ENCODE measurements around the gene CMTM3. TPM values are rescaled to one million over a fixed set of nuclear protein-coding genes. Genes with fewer than 3 reads are reported as not detected.

CMTM3 gene
- total and polyA plus RNA-seq, 9 of the 15 experiments (the other 6 are each of a cell fraction or from before 2014, with no cell fraction given) = 4.6 to 33.4 (median 17.5) TPM

DNA sequence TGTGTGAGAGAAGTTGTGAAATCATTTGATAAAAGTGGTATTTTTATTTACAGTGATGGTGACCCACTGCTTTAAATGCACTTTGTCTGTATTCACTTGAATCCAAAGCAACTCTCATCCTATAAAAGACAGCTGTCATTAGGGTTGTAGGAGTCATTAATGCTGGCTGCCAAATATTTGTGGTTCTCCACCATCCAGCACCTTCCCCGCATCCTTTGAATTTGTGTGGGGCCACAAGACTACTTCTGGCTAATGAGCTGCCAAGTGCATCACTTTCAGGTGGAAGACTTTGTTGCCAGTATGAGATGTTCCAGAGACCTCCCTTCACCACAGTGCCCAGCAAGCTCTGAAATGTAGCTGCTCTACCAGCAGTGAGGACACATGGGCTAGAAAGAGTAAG, 43.4 kb downstream of the CMTM3 start:
- Histone ChIP-seq H3K4me3 (no peak overlapping the region), H3K79me2 (ENCODE audit: control insufficient read depth, insufficient read depth, low read length) (peaks cover 6% of the 10 kb centered on the region; the same call in 1 of the 3 replicates), H3K9me3 (replicated peaks; ENCODE audit: control insufficient read depth, insufficient read depth, low read depth, low read length) (no peaks in the 10 kb centered on the region), H3K36me3 (ENCODE audit: control insufficient read depth, insufficient read depth, low read length) (no peaks in the 10 kb centered on the region), H3K9ac (ENCODE audit: insufficient read depth in 1 of 2, low read depth in 2 of 2, low read length in 2 of 2) (no peak overlapping the region), H3K27ac (ENCODE audit: extremely low read depth, low read depth, low read length) (no peak overlapping the region), H3K27me3 (ENCODE audit: control insufficient read depth in 2 of 2, insufficient read depth in 2 of 2, low read length in 2 of 2) (no peaks in the 10 kb centered on the region), H3K4me1 (replicated peaks in 1 of 2; ENCODE audit: control insufficient read depth in 2 of 2, insufficient read depth in 2 of 2, low read length in 2 of 2) (peaks cover 0 to 7% of the 10 kb centered on the region in 2 experiments; a peak in 3 of 5 replicates), H4K20me1 (replicated peaks; ENCODE audit: control insufficient read depth, insufficient read depth, low read length) (peaks cover 3% of the 10 kb centered on the region; the same call in 1 of the 2 replicates), H3K4me2 (ENCODE audit: insufficient read depth, low read length) (no peak overlapping the region), H3K9me1 (ENCODE audit: control insufficient read depth, insufficient read depth, low read length) (no peaks in the 10 kb centered on the region), H2AFZ (ENCODE audit: low read depth, low read length) (no peak overlapping the region)
- in situ Hi-C loops (cut with MboI) = no loop called here
- ChIA-PET POLR2A (interaction anchor here (0.7 to 1.4 kb wide), 3 partner anchors 28 to 31 kb away, joined by 3 to 4 read pairs (median 3); no protein-coding TSS in a partner anchor), CTCF (ENCODE audit: low intra/inter-chr PET ratio) (no interaction called here)
- TF ChIP-seq, protein P1, sequence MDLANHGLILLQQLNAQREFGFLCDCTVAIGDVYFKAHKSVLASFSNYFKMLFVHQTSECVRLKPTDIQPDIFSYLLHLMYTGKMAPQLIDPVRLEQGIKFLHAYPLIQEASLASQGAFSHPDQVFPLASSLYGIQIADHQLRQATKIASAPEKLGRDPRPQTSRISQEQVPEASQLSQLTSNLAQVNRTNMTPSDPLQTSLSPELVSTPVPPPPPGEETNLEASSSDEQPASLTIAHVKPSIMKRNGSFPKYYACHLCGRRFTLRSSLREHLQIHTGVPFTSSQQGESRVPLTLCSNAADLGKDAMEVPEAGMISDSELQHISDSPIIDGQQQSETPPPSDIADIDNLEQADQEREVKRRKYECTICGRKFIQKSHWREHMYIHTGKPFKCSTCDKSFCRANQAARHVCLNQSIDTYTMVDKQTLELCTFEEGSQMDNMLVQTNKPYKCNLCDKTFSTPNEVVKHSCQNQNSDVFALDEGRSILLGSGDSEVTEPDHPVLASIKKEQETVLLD (IDR thresholded peaks at IDR 0.05) = no peak
- no peak for TF ChIP-seq PTBP1 (IDR thresholded peaks at IDR 0.05; ENCODE audit: low read depth, low read length)
- ATAC-seq (no peak), FAIRE-seq (no peak), DNase-seq (ENCODE audit: extremely low read depth in 1 of 4, low spot score in 3 of 4) (no peak)
- no TSS peak for BruUV-seq (replicated peaks)
- intact Hi-C loops (cut with micrococcal nuclease) = no loop called here
- 93% methylated on average over 1 of the region's 1 CpG for WGBS (ENCODE audit: insufficient coverage, low coverage, missing lambda C conversion rate)

DNA sequence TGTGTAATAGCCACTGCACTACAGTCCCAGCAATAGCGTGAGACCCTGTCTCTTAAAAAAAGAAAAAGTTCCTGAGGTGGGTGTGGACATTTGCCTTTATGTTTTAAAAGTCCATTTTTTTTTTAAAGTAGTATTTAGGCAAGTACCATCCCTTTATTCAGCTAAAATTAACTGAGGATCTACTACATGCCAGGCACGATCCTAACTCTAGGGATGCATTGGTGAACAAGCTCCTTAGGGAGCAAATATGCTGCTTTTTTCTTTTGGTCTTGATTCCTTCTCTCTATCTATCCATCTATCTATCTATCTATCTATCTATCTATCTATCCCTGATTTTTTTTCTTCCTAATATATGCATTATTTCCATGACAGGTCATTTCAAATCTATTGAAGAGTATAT, 44.7 kb downstream of the CMTM3 start:
- Histone ChIP-seq H3K9me1 (ENCODE audit: control insufficient read depth, insufficient read depth, low read length) (no peaks in the 10 kb centered on the region), H3K27ac (ENCODE audit: extremely low read depth, low read depth, low read length) (no peak overlapping the region), H3K4me1 (replicated peaks in 1 of 2; ENCODE audit: control insufficient read depth in 2 of 2, insufficient read depth in 2 of 2, low read length in 2 of 2) (peaks cover 0 to 7% of the 10 kb centered on the region in 2 experiments; a peak in 3 of 5 replicates), H3K4me3 (no peak overlapping the region), H3K36me3 (ENCODE audit: control insufficient read depth, insufficient read depth, low read length) (no peaks in the 10 kb centered on the region), H3K27me3 (ENCODE audit: control insufficient read depth in 2 of 2, insufficient read depth in 2 of 2, low read length in 2 of 2) (no peaks in the 10 kb centered on the region), H3K9me3 (replicated peaks; ENCODE audit: control insufficient read depth, insufficient read depth, low read depth, low read length) (no peaks in the 10 kb centered on the region), H3K9ac (ENCODE audit: insufficient read depth in 1 of 2, low read depth in 2 of 2, low read length in 2 of 2) (no peak overlapping the region), H4K20me1 (replicated peaks; ENCODE audit: control insufficient read depth, insufficient read depth, low read length) (peaks cover 3% of the 10 kb centered on the region; the same call in 1 of the 2 replicates), H3K4me2 (ENCODE audit: insufficient read depth, low read length) (no peak overlapping the region), H3K79me2 (ENCODE audit: control insufficient read depth, insufficient read depth, low read length) (peaks cover 6% of the 10 kb centered on the region; the same call in 1 of the 3 replicates), H2AFZ (ENCODE audit: low read depth, low read length) (no peak overlapping the region)
- intact Hi-C loops (cut with micrococcal nuclease) = no loop called here
- CTCF ChIA-PET (ENCODE audit: low intra/inter-chr PET ratio) = interaction anchor here (0.7 kb wide), 1 partner anchor 329 kb away, joined by 3 read pairs; no protein-coding TSS in a partner anchor
- ATAC-seq (no peak), DNase-seq (ENCODE audit: extremely low read depth in 1 of 4, low spot score in 3 of 4) (no peak), FAIRE-seq (no peak)
- WGBS (ENCODE audit: insufficient coverage, low coverage, missing lambda C conversion rate) = 58% methylated on average over 2 of the region's 2 CpGs
- in situ Hi-C loops (cut with MboI) = no loop called here
- BruUV-seq (replicated peaks) = no TSS peak
- POLR2A ChIA-PET = no interaction called here
- peak; percentile 73 for TF ChIP-seq DACH1 (IDR thresholded peaks at IDR 0.05; ENCODE audit: partially characterized antibody)
- TF ChIP-seq RAD51 (IDR thresholded peaks at IDR 0.05; ENCODE audit: borderline replicate concordance, low read depth) = no peak
